ENCODE data around the gene CACNA1C. TPM values are rescaled to one million over a fixed set of nuclear protein-coding genes. Genes with fewer than 3 reads are reported as not detected.

The CACNA1C gene
- polyA plus RNA-seq, 4 donors = 6.8 to 17.5 (median 9.5) TPM

DNA sequence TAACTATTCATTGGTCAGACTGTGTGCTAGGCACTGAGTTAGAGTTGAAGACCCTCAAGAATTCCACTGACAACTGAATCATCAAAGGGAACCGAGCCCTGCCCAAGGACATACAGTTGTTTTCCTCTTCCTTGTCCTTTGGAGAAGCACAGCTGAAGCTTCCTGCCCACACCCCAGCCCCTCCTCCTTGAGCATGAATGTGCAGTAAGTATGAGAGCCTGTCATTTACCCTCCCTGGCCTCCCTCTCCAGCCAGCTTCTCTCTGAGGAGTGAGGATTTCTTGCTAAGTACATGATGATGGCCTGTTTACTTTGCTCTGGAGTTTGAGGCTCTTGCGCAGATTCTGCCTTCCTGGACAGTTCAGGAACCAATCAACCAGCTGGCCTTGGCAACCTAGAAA lies 235.2 kb downstream of the CACNA1C start:
- DNase-seq (ENCODE audit: low read depth in 4 of 4, low spot score in 3 of 4) = no peak

DNA sequence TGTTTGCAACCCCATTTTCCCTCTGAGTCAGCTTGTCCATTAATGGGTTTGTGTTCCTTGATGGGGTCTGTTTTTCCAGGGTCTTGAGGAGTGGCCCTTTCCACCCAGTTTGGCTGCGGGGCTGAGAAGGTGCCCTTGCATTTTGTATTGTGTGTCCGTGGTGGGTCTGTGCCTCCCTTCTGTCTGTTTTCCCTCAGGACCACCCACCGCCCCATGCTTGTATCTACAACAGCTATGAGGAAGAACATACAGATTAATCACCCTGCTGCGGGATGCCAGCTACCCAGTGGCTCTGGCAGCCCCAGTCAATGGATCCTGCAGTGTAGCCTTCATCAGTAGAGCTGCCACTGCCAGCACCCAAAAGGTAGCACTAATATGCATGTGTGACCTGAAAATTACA lies 235.7 kb downstream of the CACNA1C start:
- no peak for DNase-seq (ENCODE audit: low read depth in 4 of 4, low spot score in 3 of 4)

DNA sequence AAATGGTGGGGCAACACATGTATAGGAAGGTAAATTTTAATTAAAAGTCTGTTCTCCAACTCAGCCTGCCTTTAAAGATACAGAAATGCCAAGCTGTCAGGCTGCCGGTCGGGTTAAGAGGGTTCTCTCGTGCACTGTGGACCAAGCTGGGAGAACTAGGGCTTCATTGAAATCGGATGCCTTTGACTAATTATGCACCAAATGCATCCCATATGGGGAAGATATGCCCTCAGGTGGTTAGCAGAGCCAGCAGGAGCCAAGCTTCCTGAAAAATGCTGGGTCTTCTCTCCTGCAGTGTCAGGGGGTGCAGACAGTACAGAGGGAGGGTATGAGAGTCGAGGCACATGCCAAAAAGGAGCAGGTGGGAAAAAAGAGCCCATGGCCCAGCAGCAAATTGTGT lies 236.1 kb downstream of the CACNA1C start:
- no peak for DNase-seq (ENCODE audit: low read depth in 4 of 4, low spot score in 3 of 4)

DNA sequence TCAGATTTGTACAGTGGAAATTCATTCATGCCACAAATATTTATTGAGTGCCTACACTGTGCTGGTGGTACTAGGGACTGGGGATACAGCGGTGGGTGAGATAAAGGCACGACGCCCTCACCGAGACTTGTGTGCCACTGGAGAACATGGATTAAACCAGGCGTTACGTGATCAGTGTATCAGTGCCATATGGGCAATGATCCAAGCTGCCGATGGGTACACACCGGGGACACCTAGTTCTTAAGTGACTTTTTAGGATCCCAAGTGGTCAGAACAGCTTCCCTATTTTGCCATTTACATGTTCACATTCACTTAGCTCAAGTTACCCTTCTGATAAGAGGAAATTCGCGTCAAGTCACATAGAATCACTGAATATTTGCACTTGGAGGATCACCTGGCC lies 236.7 kb downstream of the CACNA1C start:
- no peak for DNase-seq (ENCODE audit: low read depth in 4 of 4, low spot score in 3 of 4)

DNA sequence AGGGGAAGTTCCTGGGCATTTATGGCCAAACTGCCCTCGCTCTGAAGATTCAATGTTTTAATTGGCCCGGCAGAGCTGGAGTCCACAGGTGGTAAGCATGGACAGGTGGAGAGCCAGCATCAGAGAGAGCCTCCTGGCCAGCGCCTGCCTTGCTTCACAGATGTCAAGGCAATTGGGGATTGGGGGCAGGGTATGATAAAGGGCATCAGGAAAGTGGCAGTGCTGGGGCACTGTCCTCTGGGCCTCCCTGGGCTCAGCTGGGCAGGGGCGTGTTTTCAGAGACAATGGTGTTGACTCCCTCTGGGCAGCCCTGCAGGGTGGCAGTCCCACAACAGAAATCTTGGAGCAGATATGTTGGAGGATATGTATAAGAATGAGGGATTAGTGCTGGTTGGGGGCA lies 237.3 kb downstream of the CACNA1C start:
- DNase-seq (ENCODE audit: low read depth in 4 of 4, low spot score in 3 of 4) = no peak

DNA sequence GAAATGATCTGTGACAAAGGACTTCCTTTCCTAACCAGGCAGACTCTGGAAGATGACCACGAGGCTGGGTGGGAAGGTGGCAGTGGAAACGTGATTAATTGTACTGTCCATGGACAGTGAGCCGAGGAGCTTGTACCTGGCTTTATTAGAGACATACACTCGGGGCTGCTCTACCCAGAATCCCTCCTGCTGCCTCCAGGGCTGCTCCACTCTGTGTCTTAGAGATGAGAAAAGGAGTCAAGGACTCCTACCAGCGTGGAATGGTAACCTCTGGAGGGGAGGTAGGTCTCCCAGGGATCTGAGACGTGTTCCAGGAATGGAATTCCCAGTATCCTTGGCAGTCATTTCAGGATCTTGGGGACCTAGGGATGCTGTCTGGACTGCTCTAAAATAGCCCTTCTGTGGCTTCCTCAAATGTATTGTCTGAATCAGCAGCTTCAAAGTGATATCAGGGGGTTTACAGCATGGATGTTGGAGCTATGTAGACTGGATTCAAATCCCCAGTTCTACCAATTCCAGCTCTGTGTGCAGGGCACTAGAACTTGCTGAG lies 237.8 kb downstream of the CACNA1C start:
- DNase-seq (ENCODE audit: low read depth in 4 of 4, low spot score in 3 of 4) = no peak

DNA sequence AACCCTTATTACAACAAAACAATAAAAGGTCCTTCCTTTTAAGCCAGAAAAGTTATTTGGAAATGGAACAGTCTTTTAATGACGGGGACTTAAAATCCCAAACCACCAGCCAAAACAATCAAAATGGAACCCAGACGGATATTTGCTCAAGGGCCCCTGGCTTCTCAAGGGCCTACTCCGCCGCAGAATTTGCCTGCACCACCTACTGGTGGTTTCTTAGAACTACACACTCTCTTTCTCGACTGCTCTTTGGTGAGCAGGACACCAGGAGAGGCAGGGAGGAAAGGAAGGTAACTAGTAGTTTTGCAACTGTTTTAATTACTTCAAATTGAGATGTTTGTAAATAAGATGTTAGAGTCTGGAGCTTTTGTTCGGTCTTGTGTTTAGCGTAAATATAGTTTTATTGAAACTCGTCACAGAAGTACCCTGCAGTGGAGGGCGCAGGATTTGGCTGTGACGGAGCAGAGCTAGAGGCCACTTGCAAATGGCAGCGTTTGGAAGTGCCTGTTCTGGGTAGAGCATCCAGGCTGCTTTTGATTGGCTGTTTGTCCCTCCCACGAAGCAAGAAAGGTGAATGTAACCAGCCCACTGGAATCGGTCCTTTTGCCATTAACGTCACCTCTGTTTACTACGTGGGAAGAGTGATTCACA lies 238.5 kb downstream of the CACNA1C start:
- no peak for DNase-seq (ENCODE audit: low read depth in 4 of 4, low spot score in 3 of 4)

DNA sequence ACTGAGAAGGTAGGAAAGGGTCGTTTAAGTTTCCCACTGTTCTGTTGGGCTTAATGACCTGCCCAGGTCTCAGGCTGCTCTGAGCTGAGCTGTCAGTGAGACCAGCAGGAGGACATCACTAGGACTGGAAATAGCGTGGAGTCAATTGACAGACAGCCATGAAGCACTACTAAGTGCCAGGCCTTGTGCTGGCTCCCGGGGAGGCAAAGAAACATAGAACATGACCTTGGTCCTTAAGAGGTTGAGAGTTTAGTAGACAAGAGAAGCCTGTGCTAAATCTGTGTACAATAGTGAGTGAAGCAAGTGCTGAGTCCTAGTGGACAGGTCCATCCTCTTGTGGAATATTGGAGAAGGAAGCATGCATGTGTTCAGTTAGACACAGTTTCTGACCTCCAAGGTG lies 239.2 kb downstream of the CACNA1C start:
- no peak for DNase-seq (ENCODE audit: low read depth in 4 of 4, low spot score in 3 of 4)

DNA sequence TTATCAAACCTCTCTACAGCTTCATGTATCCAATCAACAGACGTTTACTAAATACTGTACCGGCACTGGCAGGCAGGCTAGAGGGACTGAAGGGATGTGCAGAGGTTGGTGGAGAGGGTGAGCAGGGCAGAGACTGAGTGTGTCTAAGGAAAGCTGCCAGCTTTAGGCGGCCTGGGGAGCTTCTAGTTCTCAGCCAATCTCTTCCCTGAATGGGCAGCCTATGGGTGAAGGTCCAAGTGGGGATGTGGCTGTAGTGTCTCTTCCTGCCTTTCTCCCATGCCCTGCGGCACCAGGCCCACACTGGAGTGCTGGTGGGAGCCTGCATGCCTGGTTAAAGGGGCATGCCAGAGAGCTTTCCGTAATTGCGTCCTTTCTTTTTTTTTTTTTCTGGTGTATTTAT lies 239.8 kb downstream of the CACNA1C start:
- no peak for DNase-seq (ENCODE audit: low read depth in 4 of 4, low spot score in 3 of 4)

DNA sequence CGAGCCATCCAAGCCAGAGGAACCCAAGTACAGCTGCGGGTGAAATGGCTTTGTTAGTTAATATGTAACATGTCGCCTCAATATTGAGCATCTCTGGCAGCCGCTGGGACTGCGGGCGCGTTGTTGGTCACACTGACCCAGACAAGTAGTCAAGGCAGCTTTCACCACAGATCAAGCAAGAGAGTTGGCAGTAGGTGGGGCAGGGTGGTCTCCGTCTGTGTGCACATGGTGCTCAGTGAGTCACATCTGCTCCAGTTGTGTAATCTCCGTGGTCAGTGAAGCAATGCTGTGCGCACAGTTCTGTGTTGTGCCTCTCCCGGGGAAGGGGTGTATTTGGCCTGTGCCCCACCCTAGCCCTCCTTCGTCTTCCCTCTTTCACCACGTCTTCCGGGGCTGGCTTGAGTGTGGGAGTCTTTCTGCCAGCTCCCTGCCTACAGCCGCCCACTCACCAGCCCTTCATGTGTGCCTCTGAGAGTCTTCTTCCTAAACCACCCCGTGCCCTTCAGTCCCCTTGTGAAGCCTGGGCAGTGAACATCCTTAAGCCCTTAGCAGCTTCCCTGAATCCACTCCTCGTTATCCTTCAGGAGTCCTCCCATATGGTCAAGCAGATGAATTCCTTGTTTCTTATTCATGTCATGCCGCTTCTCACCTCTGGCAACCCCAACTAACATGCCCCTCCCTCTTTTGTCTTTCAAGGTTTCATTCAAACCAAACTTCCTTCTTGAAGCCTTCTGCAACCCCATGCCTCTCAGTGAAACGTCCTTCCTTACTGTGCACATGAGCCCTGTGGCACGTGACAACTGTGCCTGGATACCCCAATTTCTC lies 242.1 kb downstream of the CACNA1C start:
- DNase-seq (ENCODE audit: low read depth in 4 of 4, low spot score in 3 of 4) = no peak

DNA sequence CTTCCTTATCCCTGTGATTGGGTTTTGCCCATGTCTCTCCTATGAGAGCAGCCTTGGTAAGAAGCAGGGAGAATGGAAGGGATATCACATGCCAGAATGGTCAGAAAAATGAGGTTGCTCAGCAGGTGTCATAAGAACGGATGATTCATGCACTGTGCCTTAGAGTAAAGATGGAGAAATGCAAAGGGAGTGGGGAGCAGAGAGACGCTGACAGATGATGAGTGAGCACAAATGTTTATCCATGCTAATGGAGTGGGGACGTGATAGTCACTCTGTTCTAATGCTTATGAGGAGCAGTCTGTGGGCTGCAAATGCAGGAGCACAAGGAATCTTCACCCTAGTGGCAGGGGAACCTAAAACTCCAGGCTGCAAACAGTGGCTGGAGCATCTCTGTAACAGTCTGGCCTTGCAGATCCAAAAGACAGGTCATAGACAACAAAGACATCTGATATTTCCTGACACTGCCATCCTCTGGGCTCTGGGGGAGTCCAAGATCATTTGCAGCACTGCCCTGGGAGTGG lies 243.2 kb downstream of the CACNA1C start:
- no peak for DNase-seq (ENCODE audit: low read depth in 4 of 4, low spot score in 3 of 4)

DNA sequence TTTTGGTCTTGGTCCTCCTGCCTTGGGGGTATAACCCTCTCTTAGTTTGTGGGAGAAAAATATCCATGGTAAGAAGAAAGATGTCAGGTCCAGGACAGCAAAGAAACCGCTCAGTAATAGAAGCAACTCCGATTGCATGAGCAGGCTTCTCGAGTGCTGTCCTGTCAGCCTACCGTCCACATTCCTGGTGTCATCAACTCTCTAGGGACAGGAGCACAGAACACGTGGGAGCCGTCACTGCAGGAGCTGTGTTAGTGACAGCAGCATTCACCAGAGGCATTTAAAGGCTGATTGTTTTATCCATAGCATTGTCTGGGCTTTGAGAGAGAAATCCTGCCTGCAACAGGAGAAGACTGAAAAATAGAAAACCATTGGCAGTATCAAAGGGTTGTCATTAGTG lies 244.2 kb downstream of the CACNA1C start:
- DNase-seq (ENCODE audit: low read depth in 4 of 4, low spot score in 3 of 4) = no peak

DNA sequence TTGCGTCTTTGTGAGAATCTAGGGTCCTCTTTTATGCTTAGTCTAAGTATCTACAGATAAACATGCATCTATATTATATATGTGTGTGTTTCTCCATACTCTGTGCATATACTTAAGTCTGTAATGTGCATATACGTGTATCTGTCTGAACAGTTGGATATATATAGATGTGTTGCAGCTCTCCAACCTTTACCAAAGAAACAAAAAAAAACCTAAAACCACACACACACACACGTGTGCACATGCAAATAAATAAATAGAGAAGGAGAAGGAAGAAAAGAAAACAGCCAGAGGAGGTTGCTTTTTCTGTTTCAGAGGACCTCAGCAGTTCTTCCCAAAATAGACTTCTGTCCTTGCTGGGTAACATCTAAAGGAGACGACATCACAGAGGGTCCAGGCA lies 244.9 kb downstream of the CACNA1C start:
- DNase-seq (ENCODE audit: low read depth in 4 of 4, low spot score in 3 of 4) = no peak

DNA sequence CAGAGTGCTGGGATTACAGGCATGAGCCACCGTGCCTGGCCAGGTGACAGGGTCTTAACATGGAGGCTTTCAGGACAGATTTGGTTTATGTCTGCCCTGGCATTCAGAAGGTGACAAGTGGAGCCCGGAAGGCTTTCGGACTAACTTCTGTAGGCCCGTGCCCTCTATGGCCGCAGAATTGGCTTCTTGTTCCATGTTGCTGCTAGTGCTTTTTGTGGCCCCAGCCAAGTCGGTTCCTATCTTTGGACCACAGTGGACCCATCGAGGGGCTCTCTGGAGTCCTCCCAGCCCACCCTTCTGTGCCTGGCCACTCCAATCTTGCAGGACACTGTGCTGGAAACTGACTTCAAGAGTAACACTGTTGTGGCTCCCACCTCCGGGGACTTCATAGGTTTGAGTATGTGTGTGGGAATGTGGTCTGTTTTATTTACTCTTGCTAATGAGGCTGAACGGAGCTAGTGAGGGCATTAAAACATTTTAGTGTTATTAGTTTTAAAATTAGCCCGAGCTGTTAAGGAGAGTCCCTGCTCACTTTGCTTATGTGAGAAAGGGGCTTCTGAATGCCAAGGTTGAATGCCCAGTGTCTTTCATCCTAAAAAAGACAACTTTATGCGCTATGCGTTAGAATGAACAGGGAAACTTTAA lies 245.9 kb downstream of the CACNA1C start:
- DNase-seq (ENCODE audit: low read depth in 4 of 4, low spot score in 3 of 4) = no peak

DNA sequence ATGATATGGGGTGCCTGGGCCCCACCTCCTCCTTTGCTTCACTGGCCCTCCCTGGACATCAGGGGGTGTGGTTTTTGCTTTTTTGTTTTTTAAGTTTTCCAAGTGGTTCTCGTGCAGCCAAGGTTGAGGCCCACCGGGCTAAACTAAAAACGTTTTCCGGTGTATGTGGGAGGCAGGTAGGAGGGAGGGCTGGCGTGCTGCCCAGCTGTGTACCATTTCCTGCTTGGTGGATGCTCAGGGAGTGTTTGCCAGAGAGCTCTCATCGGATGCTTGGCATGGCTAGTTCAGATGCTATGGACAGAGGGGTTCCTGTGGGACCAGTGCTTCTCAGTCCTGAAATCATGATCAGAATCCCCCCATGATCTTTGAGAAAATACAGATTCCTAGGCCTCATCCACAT lies 246.4 kb downstream of the CACNA1C start:
- no peak for DNase-seq (ENCODE audit: low read depth in 4 of 4, low spot score in 3 of 4)

DNA sequence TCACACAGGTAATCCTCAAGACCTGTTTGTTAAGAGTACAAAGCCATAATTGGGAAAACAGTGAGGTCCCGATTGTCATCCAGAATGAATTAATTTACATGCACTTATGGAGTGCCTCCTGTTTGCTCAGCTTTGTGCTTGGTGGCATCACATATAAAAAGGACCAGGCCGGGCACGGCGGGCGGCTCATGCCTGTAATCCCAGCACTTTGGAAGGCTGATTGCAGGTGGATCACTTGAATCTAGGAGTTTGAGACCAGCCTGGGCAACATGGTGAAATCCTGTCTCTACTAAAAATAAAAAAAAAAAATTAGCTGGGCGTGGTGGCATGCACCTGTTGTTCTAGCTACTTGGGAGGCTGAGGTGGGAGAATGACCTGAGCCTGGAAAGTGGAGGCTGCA lies 247.4 kb downstream of the CACNA1C start:
- no peak for DNase-seq (ENCODE audit: low read depth in 4 of 4, low spot score in 3 of 4)

DNA sequence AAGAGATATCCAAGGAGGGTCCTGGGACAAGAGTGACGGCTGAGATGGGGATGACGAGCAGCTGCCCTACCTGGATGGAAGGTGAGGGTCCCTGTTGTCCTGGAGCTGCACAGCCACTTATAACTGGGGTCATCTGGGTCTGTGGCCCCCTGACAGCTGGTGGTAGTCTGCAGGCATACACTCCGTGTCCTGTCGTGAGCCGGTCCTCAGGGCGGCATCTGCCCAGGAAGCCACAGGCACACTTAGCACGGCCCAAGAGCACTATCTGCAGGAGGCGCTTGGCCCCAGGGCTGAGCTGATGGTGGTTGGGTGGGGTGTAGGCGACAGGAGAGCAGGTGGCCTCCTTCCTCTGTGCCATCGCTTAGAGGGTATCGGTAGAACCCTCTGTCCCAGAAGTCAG lies 248.1 kb downstream of the CACNA1C start:
- no peak for DNase-seq (ENCODE audit: low read depth in 4 of 4, low spot score in 3 of 4)

DNA sequence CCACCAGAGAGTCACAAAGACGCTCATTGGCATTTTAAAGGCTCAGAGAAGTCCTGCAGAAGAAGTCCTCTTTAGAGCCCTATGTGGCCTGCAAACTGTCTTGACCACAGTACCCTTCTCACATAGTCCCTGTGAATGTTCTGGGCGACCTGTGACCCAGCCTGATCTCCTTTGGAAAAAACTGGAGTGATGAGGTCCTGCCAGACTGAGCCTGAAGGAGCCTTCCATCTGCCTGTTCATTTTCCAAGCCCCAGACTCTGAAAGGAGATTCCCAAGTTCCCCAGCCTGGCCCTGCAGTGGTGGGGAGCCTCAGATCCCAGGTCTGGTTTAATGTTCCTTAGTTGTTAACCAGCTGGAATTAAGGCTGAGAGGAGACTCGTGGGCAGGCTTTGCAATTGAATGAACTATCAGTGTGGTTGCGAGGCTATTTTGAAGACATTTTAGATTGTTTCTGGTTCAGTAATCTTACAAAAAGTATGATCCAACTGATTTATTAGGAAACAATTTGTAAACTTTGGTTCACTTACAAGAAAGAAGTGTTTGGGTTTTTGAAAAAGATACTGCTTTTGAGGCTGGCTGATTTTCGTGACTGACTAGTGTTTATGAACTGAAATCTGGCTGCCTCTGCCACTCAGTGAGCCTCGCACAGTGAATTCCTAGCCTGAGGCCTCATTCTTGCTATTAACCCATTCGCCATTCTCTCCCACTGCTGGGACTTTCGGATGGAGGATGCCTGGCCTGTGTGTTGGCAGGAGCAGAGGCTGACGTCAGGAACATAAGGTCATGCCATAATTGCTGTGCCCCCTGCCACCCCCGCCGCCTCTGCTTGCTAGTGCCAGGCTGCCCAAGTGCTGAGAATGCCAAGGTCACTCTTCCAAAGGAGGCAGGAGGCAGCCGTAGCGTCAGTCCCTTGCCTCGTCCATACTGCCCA lies 249.0 kb downstream of the CACNA1C start:
- DNase-seq (ENCODE audit: low read depth in 4 of 4, low spot score in 3 of 4) = no peak

DNA sequence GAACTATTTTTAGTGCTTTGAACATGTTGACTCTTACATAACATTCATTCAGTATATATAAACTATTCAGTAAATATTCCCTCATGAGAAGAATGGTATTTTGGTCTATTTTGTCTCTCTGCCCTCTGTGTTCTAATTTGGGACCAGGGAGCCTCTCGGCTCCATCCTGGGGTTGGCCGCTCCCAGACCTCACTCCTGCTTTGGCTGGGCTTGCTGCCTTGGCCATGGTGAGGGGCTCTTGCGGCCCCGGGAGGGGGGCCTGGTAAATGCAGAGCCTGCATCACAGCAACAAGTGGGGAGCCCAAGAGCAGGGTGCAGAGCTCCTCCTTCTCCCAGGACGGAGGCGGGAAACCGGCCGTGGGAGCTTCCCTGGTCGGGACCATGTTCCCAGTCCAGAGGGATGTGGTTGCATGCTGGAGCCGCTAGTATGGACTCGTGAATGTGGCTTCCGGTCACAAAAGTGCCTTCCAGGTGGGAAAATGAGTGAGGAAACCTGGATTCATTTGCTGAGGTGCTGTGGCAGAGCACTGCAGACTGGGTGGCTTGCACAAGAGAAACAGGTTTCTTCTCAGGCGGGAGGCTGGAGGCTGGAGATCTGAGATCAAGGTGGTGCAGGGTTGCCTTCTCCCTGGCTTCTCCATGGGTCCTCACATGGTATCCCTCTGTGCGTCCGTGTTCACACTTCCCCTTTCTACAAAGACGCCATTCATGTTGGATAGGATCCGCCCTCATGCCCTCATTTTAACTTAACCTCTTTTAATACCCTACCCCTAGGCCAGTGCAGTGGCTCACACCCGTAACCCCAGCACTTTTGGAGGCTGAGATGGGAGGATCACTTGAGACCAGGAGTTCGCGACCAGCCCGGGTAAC lies 250.2 kb downstream of the CACNA1C start:
- DNase-seq (ENCODE audit: low read depth in 4 of 4, low spot score in 3 of 4) = no peak
